Smooth muscle cell of the umbilical artery (primary cell): ENCODE measurements around the gene ZNF556. TPM values are rescaled to one million over a fixed set of nuclear protein-coding genes. Genes with fewer than 3 reads are reported as not detected.

Experiments used
- total RNA-seq: library from RNA; depleted of rRNA; stranded (reverse); fragments of >200 nt; gene quantifications from 2 replicates; pipeline ENCODE4 v1.2.3, GENCODE V29; 2014

Gene ZNF556
- not detected in 2 replicates for total RNA-seq

GRCh38 chr19:2867025-2867991, at the start of gene ZNF556:
Gene ZNF556 (plus strand): TSS chr19:2867335. CDS start chr19:2867422, 87 bp downstream.

GRCh38 chr19:2819540-2820111, 47.5 kb upstream of the ZNF556 start, which contains the start of gene ZNF554:
Gene ZNF554 (plus strand): TSS chr19:2819868. CDS start chr19:2820072, 204 bp downstream.

GRCh38 chr19:2840794-2841791, 26.0 kb upstream of the ZNF556 start, which contains the start of gene ZNF555:
Gene ZNF555 (plus strand): TSS chr19:2841475. CDS start chr19:2841573, 98 bp downstream.

GRCh38 chr19:2900296-2901252, 33.4 kb downstream of the ZNF556 start, which contains the start of gene ZNF57:
Gene ZNF57 (plus strand): TSS chr19:2900928. CDS start chr19:2901046, 118 bp downstream.

Other genes starting within 250 kb of the ZNF556 start
- 0.09 and 0.30 TPM in 2 replicates for gene GNG7, start 164.6 kb upstream of the ZNF556 start, total RNA-seq
- 0.59 and 1.0 TPM in 2 replicates for gene DIRAS1, start 146.0 kb upstream of the ZNF556 start, total RNA-seq
- 23.6 and 29.4 TPM in 2 replicates for gene SLC39A3, start 127.3 kb upstream of the ZNF556 start, total RNA-seq
- gene SGTA, start 84.1 kb upstream of the ZNF556 start, total RNA-seq: 24.3 and 46.1 TPM in 2 replicates
- 60.0 and 90.5 TPM in 2 replicates for gene THOP1, start 81.8 kb upstream of the ZNF556 start, total RNA-seq
- gene ZNF554, start 47.5 kb upstream of the ZNF556 start, total RNA-seq: 2.9 and 5.0 TPM in 2 replicates
- 7.2 and 8.3 TPM in 2 replicates for gene ZNF555, start 25.9 kb upstream of the ZNF556 start, total RNA-seq
- gene ZNF57, start 33.6 kb downstream of the ZNF556 start, total RNA-seq: 3.0 and 3.7 TPM in 2 replicates
- 4.2 and 5.0 TPM in 2 replicates for gene ZNF77, start 77.6 kb downstream of the ZNF556 start, total RNA-seq
- gene TLE6, start 110.2 kb downstream of the ZNF556 start, total RNA-seq: 0.55 and 0.89 TPM in 2 replicates
- 0.88 and 0.89 TPM in 2 replicates for gene TLE2, start 161.9 kb downstream of the ZNF556 start, total RNA-seq
- 84.3 and 153 TPM in 2 replicates for gene TLE5, start 195.2 kb downstream of the ZNF556 start, total RNA-seq
- 55.5 and 57.3 TPM in 2 replicates for gene GNA11, start 227.0 kb downstream of the ZNF556 start, total RNA-seq